ENCODE data around the gene CDK8. TPM values are rescaled to one million over a fixed set of nuclear protein-coding genes. Genes with fewer than 3 reads are reported as not detected.

Gene CDK8
- polyA plus RNA-seq, 3 donors, result 3.0 to 10.9 (median 3.3) TPM

DNA sequence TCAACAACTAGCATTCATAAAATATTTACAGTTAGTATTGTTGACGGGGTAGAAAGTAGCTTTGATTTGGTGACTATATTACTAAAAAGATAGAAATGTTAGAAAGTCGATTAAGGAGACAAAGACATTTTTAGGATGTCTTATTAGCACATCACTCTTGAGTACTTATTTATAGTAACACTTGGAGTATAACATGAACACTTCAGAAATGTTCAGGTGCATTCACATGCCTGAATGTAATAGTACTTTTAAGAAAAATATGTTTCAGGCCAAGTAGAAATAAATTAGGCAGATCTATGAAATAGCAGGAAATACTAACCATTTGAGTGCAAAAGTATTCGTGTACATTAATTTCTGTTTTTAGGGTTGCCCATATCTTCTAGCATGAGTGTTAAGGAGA, 70.4 kb downstream of the CDK8 start:
- WGBS (ENCODE audit: insufficient coverage), result no CpG with 5 or more reads among the region's 3 CpGs
- Mint-ChIP-seq H3K4me1 (no peaks in the 10 kb centered on the region), H3K4me3 (no peak overlapping the region), H3K27ac (no peak overlapping the region), H3K9me3 (peaks cover 0 to 5% (median 0%) of the 10 kb centered on the region in 7 donors), H3K27me3 (ENCODE audit: low read depth in 3 of 3) (peaks cover 0 to 1% (median 0%) of the 10 kb centered on the region in 3 donors), H3K36me3 (no peaks in the 10 kb centered on the region)
- Histone ChIP-seq H3K4me2 (replicated peaks; ENCODE audit: extremely low read depth, low read length, poor library complexity, severe bottlenecking) (no peak overlapping the region), H3K9me3 (replicated peaks in 1 of 2; ENCODE audit: control insufficient read depth in 1 of 2, insufficient read depth in 1 of 2, low read length in 2 of 2) (no peaks in the 10 kb centered on the region), H3K36me3 (replicated peaks in 1 of 2; ENCODE audit: control insufficient read depth in 1 of 2, insufficient read depth in 2 of 2, low read length in 2 of 2) (no peaks in the 10 kb centered on the region), H3K4me3 (replicated peaks in 1 of 3; ENCODE audit: low read depth in 2 of 3, low read length in 3 of 3) (no peak overlapping the region), H3K79me2 (ENCODE audit: insufficient read depth, low read length) (peaks cover 4% of the 10 kb centered on the region), H3K4me1 (ENCODE audit: control insufficient read depth in 1 of 2, insufficient read depth in 2 of 2, low read length in 2 of 2) (no peaks in the 10 kb centered on the region), H2AFZ (ENCODE audit: insufficient read depth, low read depth, low read length, poor library complexity, severe bottlenecking) (no peak overlapping the region), H4K20me1 (ENCODE audit: insufficient read depth, low read length) (peaks cover 14% of the 10 kb centered on the region), H3K27ac (ENCODE audit: low read depth in 1 of 2, low read length in 2 of 2) (no peak overlapping the region), H3K9ac (ENCODE audit: insufficient read depth, low read length, poor library complexity, severe bottlenecking) (no peak overlapping the region), H3K27me3 (ENCODE audit: control insufficient read depth in 2 of 2, insufficient read depth in 2 of 2, low read length in 2 of 2) (no peaks in the 10 kb centered on the region)
- no peak for DNase-seq
- no peak for TF ChIP-seq CTCF (IDR thresholded peaks at IDR 0.05)
- intact Hi-C loops (cut with micrococcal nuclease), result no loop called here

GRCh38 chr13:26324867-26325266, 70.9 kb downstream of the CDK8 start:
- H3K27me3 ChIP-seq (ENCODE audit: control insufficient read depth in 2 of 2, insufficient read depth in 2 of 2, low read length in 2 of 2), result no peaks in the 10 kb centered on the region
- H3K4me3 Mint-ChIP-seq, result no peak overlapping the region
- DNase-seq, result no peak
- no peak overlapping the region for H3K4me3 ChIP-seq (replicated peaks in 1 of 3; ENCODE audit: low read depth in 2 of 3, low read length in 3 of 3)
- intact Hi-C loops (cut with micrococcal nuclease), result no loop called here
- TF ChIP-seq CTCF (IDR thresholded peaks at IDR 0.05), result no peak
- no peak overlapping the region for H2AFZ ChIP-seq (ENCODE audit: insufficient read depth, low read depth, low read length, poor library complexity, severe bottlenecking)
- H3K4me1 Mint-ChIP-seq, result no peaks in the 10 kb centered on the region
- H3K9ac ChIP-seq (ENCODE audit: insufficient read depth, low read length, poor library complexity, severe bottlenecking), result no peak overlapping the region
- no peaks in the 10 kb centered on the region for H3K9me3 ChIP-seq (replicated peaks in 1 of 2; ENCODE audit: control insufficient read depth in 1 of 2, insufficient read depth in 1 of 2, low read length in 2 of 2)
- no peak overlapping the region for H3K27ac ChIP-seq (ENCODE audit: low read depth in 1 of 2, low read length in 2 of 2)
- peaks cover 4% of the 10 kb centered on the region for H3K79me2 ChIP-seq (ENCODE audit: insufficient read depth, low read length)
- no peaks in the 10 kb centered on the region for H3K36me3 ChIP-seq (replicated peaks in 1 of 2; ENCODE audit: control insufficient read depth in 1 of 2, insufficient read depth in 2 of 2, low read length in 2 of 2)
- peaks cover 0 to 1% (median 0%) of the 10 kb centered on the region in 3 donors for H3K27me3 Mint-ChIP-seq (ENCODE audit: low read depth in 3 of 3)
- H3K36me3 Mint-ChIP-seq, result no peaks in the 10 kb centered on the region
- H3K4me1 ChIP-seq (ENCODE audit: control insufficient read depth in 1 of 2, insufficient read depth in 2 of 2, low read length in 2 of 2), result no peaks in the 10 kb centered on the region
- peaks cover 0 to 5% (median 0%) of the 10 kb centered on the region in 7 donors for H3K9me3 Mint-ChIP-seq
- H4K20me1 ChIP-seq (ENCODE audit: insufficient read depth, low read length), result peaks cover 10% of the 10 kb centered on the region
- H3K4me2 ChIP-seq (replicated peaks; ENCODE audit: extremely low read depth, low read length, poor library complexity, severe bottlenecking), result no peak overlapping the region
- no peak overlapping the region for H3K27ac Mint-ChIP-seq
